GM23248 (cell line): ENCODE data around the gene CTCF. TPM values are rescaled to one million over a fixed set of nuclear protein-coding genes. Genes with fewer than 3 reads are reported as not detected.
"Not testable (repeated sequence)": the region's sequence is repeated elsewhere in the genome, so short reads cannot be mapped to it uniquely, and the experiment has no call there.

Experiments
- DNase-seq: peaks from one replicate; pipeline ENCODE4 v3.0.0-alpha.2; 2015
- H2AFZ ChIP-seq: fragments of 200-600 bp; sonication (generic); 2 replicates; pipeline ENCODE4 v1.6.1; 2016; ENCODE audit warnings: antibody characterized with exemption
- H3F3A ChIP-seq: fragments of 200-600 bp; sonication (generic); 2 replicates; pipeline ENCODE4 v1.6.1; 2016; ENCODE audit warnings: mild to moderate bottlenecking, antibody characterized with exemption, mixed run types; ENCODE audit not compliant: insufficient read depth
- H3K27ac ChIP-seq: fragments of 200-600 bp; sonication (generic); 2 replicates; pipeline ENCODE4 v1.5.1; 2016; ENCODE audit warnings: mild to moderate bottlenecking
- H3K27me3 ChIP-seq: fragments of 200-600 bp; sonication (generic); replicated peaks from 2 replicates; pipeline ENCODE4 v1.6.1; 2016; ENCODE audit warnings: mild to moderate bottlenecking; ENCODE audit not compliant: insufficient read depth
- H3K36me3 ChIP-seq: fragments of 200-600 bp; sonication (generic); 2 replicates; pipeline ENCODE4 v1.6.1; 2016; ENCODE audit warnings: low read depth, mild to moderate bottlenecking
- H3K4me1 ChIP-seq: fragments of 200-600 bp; sonication (generic); 2 replicates; pipeline ENCODE4 v1.6.1; 2016; ENCODE audit warnings: mild to moderate bottlenecking; ENCODE audit not compliant: insufficient read depth
- H3K4me2 ChIP-seq: fragments of 200-600 bp; sonication (generic); one replicate; pipeline ENCODE4 v1.6.1; 2016; ENCODE audit warnings: mild to moderate bottlenecking; ENCODE audit not compliant: unreplicated experiment
- H3K4me3 ChIP-seq: fragments of 200-600 bp; sonication (generic); 2 replicates; pipeline ENCODE4 v1.5.1; 2016; ENCODE audit warnings: mild to moderate bottlenecking
- H3K79me2 ChIP-seq: fragments of 200-600 bp; sonication (generic); 2 replicates; pipeline ENCODE4 v1.6.1; 2016; ENCODE audit warnings: mild to moderate bottlenecking; ENCODE audit not compliant: insufficient read depth
- H3K9ac ChIP-seq: fragments of 200-600 bp; sonication (generic); 2 replicates; pipeline ENCODE4 v1.6.1; 2016; ENCODE audit warnings: mild to moderate bottlenecking
- H3K9me2 ChIP-seq: fragments of 200-600 bp; sonication (generic); 2 replicates; pipeline ENCODE4 v1.6.1; 2016; ENCODE audit warnings: mixed run types, mild to moderate bottlenecking, moderate library complexity; ENCODE audit not compliant: insufficient read depth
- H3K9me3 ChIP-seq: fragments of 200-600 bp; sonication (generic); one replicate; pipeline ENCODE4 v1.6.1; 2017; ENCODE audit warnings: low read depth
- H4K20me1 ChIP-seq: fragments of 200-600 bp; sonication (generic); 2 replicates; pipeline ENCODE4 v1.6.0; 2016; ENCODE audit not compliant: insufficient read depth
- EZH2 ChIP-seq: fragments of 200-600 bp; sonication (generic); IDR thresholded peaks from 2 replicates; pipeline ENCODE4 v1.6.1; 2018; ENCODE audit warnings: antibody characterized with exemption, mild to moderate bottlenecking; ENCODE audit not compliant: insufficient read depth, poor library complexity, severe bottlenecking
- EZH2phosphoT487 ChIP-seq: fragments of 200-600 bp; sonication (generic); IDR thresholded peaks from 2 replicates; pipeline ENCODE4 v1.6.1; 2018; ENCODE audit warnings: antibody characterized with exemption, moderate library complexity, mild to moderate bottlenecking, low read depth; ENCODE audit not compliant: insufficient read depth
- WGBS, 2 experiments: methylation state at CpG; one replicate each; pipeline ENCODE4 v1.1.6; 2015 to 2017; ENCODE audit warnings: low lambda C conversion rate in 2 of 2, low coverage in 1 of 2; ENCODE audit errors: missing lambda C conversion rate in 2 of 2; 5-methylcytosine and 5-hydroxymethylcytosine counted together
- in situ Hi-C: fragments of 300-500 bp; cut with MboI; formaldehyde crosslinking; loops from 2 replicates; pipeline ENCODE4 v1.15.0; 2020
- polyA plus RNA-seq: library from polyadenylated mRNA; unstranded; fragments of >200 nt; fragmentation: Nextera tagmentation; extraction: Ambion mirVana; gene quantifications from 2 replicates; pipeline ENCODE4 v1.2.1, GENCODE V29; 2016
- total RNA-seq: library from RNA; depleted of rRNA; stranded (reverse); fragments of >200 nt; shearing (Covaris generic); gene quantifications from 2 replicates; pipeline ENCODE4 v1.2.3, GENCODE V29; 2014

Gene CTCF
- total and polyA plus RNA-seq, 2 experiments from 2014 or later: 19.6 to 21.9 TPM

DNA sequence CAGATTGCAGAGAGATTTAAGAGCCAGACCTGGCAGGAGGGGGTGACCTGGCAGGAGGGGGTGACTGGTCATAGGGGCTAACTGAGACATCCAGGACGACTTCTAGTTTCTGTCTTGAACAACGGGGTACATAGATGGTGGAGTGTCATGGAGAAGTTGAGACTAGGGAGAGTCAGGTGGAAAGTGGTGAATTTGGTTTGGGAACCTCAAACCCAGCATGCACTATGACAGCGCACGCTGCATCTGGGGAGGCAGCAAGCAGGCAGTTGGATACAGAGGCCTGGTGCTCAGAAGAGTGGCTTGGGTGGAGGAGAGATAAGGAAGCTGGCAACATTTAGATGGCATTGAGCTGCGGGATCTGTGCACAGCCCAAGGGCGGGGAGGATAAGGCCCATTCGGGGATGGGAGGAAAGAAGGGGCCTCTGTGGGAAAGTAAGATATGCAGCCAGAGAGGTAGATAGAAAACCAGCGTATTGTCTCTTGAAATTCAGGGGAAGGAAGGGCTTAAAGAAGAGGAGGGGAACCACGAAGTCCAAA is 29.2 kb upstream of the CTCF start:
- Histone ChIP-seq H3K9me3 (no peaks in the 10 kb centered on the region), H3K4me1 (peaks cover 23% of the 10 kb centered on the region), H3K4me2 (no peak overlapping the region), H3F3A (peaks cover 9% of the 10 kb centered on the region; the same call in 1 of the 2 replicates), H3K9ac (no peak overlapping the region), H3K36me3 (no peaks in the 10 kb centered on the region), H4K20me1 (no peaks in the 10 kb centered on the region; the same call in 1 of the 2 replicates), H2AFZ (no peak overlapping the region), H3K79me2 (peaks cover 91% of the 10 kb centered on the region), H3K4me3 (no peak overlapping the region), H3K27ac (no peak overlapping the region), H3K9me2 (no peaks in the 10 kb centered on the region), H3K27me3 (no peaks in the 10 kb centered on the region)
- DNase-seq: no peak
- TF ChIP-seq EZH2 (no peak), EZH2phosphoT487 (no peak)
- in situ Hi-C loops: no loop called here
- WGBS, 2 experiments: 68 to 70% methylated on average over 9 of the region's 9 CpGs

DNA sequence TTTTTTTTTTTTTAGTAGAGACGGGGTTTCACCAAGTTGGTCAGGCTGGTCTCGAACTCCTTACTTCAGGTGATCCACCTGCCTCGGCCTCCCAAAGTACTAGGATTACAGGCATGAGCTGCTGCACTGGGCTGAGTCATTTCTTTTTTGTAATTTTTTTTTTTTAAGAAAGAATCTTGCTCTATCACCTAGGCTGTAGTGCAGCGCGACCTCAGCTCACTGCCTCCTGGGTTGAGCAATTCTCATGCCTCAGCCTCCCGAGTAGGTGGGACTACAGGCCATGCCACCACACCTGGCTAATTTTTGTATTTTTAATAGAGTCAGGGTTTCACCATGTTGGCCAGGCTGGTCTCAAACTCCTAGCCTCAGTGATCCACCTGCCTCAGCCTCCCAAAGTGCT is 28.3 kb upstream of the CTCF start:
- H3K4me3 ChIP-seq, DNase-seq, H3F3A ChIP-seq, H3K9me3 ChIP-seq, H3K27ac ChIP-seq, H3K9ac ChIP-seq, H4K20me1 ChIP-seq, H3K27me3 ChIP-seq, H3K4me2 ChIP-seq, H3K36me3 ChIP-seq, H3K9me2 ChIP-seq, in situ Hi-C loops, H2AFZ ChIP-seq: not testable (repeated sequence)
- peaks cover 99% of the 10 kb centered on the region for H3K79me2 ChIP-seq
- H3K4me1 ChIP-seq: peaks cover 19% of the 10 kb centered on the region
- WGBS, 2 experiments: 92 to 93% methylated on average over 3 to 6 of the region's 6 CpGs

DNA sequence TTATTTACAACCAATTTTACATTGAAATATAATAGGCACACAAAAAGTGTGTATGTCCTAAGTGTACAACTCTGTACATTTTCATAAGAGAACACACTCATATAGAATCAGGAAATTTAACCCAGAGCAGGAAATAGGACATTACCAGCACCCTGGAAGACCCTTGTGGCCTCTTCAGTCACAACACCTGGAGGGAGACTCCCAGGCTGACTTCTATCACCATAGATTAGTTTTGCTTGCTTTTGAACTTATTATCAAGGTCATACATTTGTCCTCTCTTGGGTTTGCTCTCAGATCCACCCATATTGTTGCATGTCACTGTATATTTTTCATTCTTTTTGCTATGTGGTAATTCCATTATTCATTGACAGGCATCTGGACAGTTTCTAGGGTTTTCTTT is 27.9 kb upstream of the CTCF start:
- no peak for TF ChIP-seq EZH2phosphoT487
- TF ChIP-seq EZH2: no peak
- peaks cover 9% of the 10 kb centered on the region; the same call in 1 of the 2 replicates for H3F3A ChIP-seq
- no peaks in the 10 kb centered on the region for H3K27me3 ChIP-seq
- H3K9me3 ChIP-seq: no peaks in the 10 kb centered on the region
- H3K4me1 ChIP-seq: peaks cover 19% of the 10 kb centered on the region
- H3K4me3 ChIP-seq: no peak overlapping the region
- H2AFZ ChIP-seq: no peak overlapping the region
- H3K9me2 ChIP-seq: no peaks in the 10 kb centered on the region
- H3K27ac ChIP-seq: no peak overlapping the region
- no peak overlapping the region for H3K4me2 ChIP-seq
- no peak overlapping the region for H3K9ac ChIP-seq
- in situ Hi-C loops: no loop called here
- no peaks in the 10 kb centered on the region; the same call in 1 of the 2 replicates for H4K20me1 ChIP-seq
- H3K79me2 ChIP-seq: peaks cover 100% of the 10 kb centered on the region
- H3K36me3 ChIP-seq: no peaks in the 10 kb centered on the region
- DNase-seq: no peak

DNA sequence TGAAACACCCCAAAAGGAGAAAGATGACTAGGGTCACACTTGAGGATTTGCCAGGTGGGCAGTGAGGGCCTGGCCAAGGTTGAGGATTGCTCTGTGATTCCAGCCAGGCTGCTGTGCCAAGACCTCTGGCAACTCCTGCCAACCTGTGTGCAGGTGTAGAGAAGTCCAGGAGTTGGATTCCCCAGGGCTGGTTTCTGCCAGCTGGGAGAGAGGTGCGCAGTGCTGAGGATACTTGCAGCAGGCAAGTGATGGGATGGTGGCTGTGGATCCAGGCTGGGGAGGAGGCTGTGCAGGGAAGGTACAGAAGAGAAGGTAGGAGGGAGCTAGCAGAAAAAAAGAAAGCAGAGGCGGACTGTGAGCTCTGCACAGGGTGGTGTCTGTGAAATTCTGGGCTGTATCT is 27.1 kb upstream of the CTCF start:
- Histone ChIP-seq H4K20me1 (no peaks in the 10 kb centered on the region; the same call in 1 of the 2 replicates), H3K36me3 (no peaks in the 10 kb centered on the region), H3K27ac (no peak overlapping the region), H3K4me2 (no peak overlapping the region), H3K27me3 (no peaks in the 10 kb centered on the region), H3K9ac (no peak overlapping the region), H3K79me2 (peaks cover 94% of the 10 kb centered on the region), H3K4me1 (peaks cover 19% of the 10 kb centered on the region), H3F3A (peaks cover 6% of the 10 kb centered on the region; the same call in 1 of the 2 replicates), H3K9me3 (no peaks in the 10 kb centered on the region), H2AFZ (no peak overlapping the region), H3K9me2 (no peaks in the 10 kb centered on the region), H3K4me3 (no peak overlapping the region)
- DNase-seq: no peak
- no peak for TF ChIP-seq EZH2
- TF ChIP-seq EZH2phosphoT487: no peak
- in situ Hi-C loops: no loop called here
- whole genome bisulfite sequencing, 2 experiments: 95 to 100% methylated on average over 2 of the region's 2 CpGs

DNA sequence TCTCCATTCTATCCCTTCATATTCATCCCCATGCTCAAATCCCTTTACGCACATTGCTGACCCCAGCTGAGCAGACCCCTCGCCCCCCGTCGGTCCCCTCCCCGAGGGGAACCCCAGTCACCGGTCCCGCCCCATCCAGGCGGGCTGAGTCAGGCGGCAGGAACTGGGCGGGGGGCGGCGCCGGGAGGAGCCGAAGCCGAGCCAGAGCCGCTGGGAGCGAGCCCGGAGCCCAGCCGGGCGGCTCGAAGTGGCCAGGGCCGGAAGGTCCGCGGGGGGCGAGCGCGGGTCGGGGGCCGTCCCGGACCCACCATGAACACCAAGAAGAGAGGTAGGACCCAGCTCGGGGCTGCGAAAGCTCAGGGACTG is 25.1 kb upstream of the CTCF start:
- no peaks in the 10 kb centered on the region for H3K9me3 ChIP-seq
- no peaks in the 10 kb centered on the region; the same call in 1 of the 2 replicates for H4K20me1 ChIP-seq
- DNase-seq: peak; percentile 84
- peak overlapping the region; percentile 86 for H3K9ac ChIP-seq
- WGBS, 2 experiments: 1 to 2% methylated on average over 13 to 32 of the region's 32 CpGs
- no peak overlapping the region; the same call in 1 of the 2 replicates for H2AFZ ChIP-seq
- peak overlapping the region; percentile 75 for H3K4me3 ChIP-seq
- peak overlapping the region; percentile 15; the same call in 1 of the 2 replicates for H3K27ac ChIP-seq
- H3K9me2 ChIP-seq: no peaks in the 10 kb centered on the region
- peaks cover 6% of the 10 kb centered on the region for H3K36me3 ChIP-seq
- peaks cover 77% of the 10 kb centered on the region for H3K79me2 ChIP-seq
- TF ChIP-seq EZH2phosphoT487 (no peak), EZH2 (no peak)
- H3F3A ChIP-seq: peaks cover 6% of the 10 kb centered on the region; the same call in 1 of the 2 replicates
- no peaks in the 10 kb centered on the region for H3K27me3 ChIP-seq
- 0 out of 2 replicates have a peak, but pooled peaks cover 7% of the 10 kb centered on the region for H3K4me1 ChIP-seq
- in situ Hi-C loops: no loop called here
- H3K4me2 ChIP-seq: peak overlapping the region; percentile 89
